ENCODE measurements around the gene KIAA0513. TPM values are rescaled to one million over a fixed set of nuclear protein-coding genes. Genes with fewer than 3 reads are reported as not detected.

KIAA0513 gene
- total RNA-seq, 1 donor = 35.1 TPM

- peaks cover 40% of the 10 kb centered on the region for H3K4me1 ChIP-seq (ENCODE audit: insufficient read depth, low read length)
- no peaks in the 10 kb centered on the region for H3K9me3 ChIP-seq (ENCODE audit: low read depth, low read length)
- peaks cover 85% of the 10 kb centered on the region for H3K79me2 ChIP-seq (ENCODE audit: insufficient read depth, low read length)
- H4K20me1 ChIP-seq (ENCODE audit: insufficient read depth, low read length) = no peaks in the 10 kb centered on the region
- H3K36me3 ChIP-seq (ENCODE audit: insufficient read depth, low read length) = peaks cover 64% of the 10 kb centered on the region
- H3K27me3 ChIP-seq (ENCODE audit: insufficient read depth, low read length) = no peaks in the 10 kb centered on the region
- no peak overlapping the region for H3K27ac ChIP-seq (ENCODE audit: low read depth, low read length)
- DNase-seq (ENCODE audit: insufficient read length, low spot score, missing footprints) = no peak
- H3K4me3 ChIP-seq (ENCODE audit: insufficient read depth, low read length) = no peak overlapping the region
- H2AFZ ChIP-seq (ENCODE audit: low read length) = no peak overlapping the region
- TF ChIP-seq CTCF (IDR thresholded peaks at IDR 0.05; ENCODE audit: extremely low read depth, low read depth, low read length) = no peak
- H3K4me2 ChIP-seq (ENCODE audit: insufficient read depth, low read length) = no peak overlapping the region
Measured at GRCh38 chr16:84989749-84990620, 37.6 kb upstream of the KIAA0513 start.

GRCh38 chr16:84990782-84991181 lies 36.8 kb upstream of the KIAA0513 start:
- no peak overlapping the region for H3K27ac ChIP-seq (ENCODE audit: low read depth, low read length)
- peaks cover 68% of the 10 kb centered on the region for H3K36me3 ChIP-seq (ENCODE audit: insufficient read depth, low read length)
- no peaks in the 10 kb centered on the region for H3K9me3 ChIP-seq (ENCODE audit: low read depth, low read length)
- H3K4me2 ChIP-seq (ENCODE audit: insufficient read depth, low read length) = no peak overlapping the region
- H4K20me1 ChIP-seq (ENCODE audit: insufficient read depth, low read length) = no peaks in the 10 kb centered on the region
- peaks cover 40% of the 10 kb centered on the region for H3K4me1 ChIP-seq (ENCODE audit: insufficient read depth, low read length)
- DNase-seq (ENCODE audit: insufficient read length, low spot score, missing footprints) = no peak
- peaks cover 87% of the 10 kb centered on the region for H3K79me2 ChIP-seq (ENCODE audit: insufficient read depth, low read length)
- H3K4me3 ChIP-seq (ENCODE audit: insufficient read depth, low read length) = no peak overlapping the region
- H3K27me3 ChIP-seq (ENCODE audit: insufficient read depth, low read length) = no peaks in the 10 kb centered on the region
- H2AFZ ChIP-seq (ENCODE audit: low read length) = no peak overlapping the region
- no peak for TF ChIP-seq CTCF (IDR thresholded peaks at IDR 0.05; ENCODE audit: extremely low read depth, low read depth, low read length)

GRCh38 chr16:84992717-84993075 lies 34.9 kb upstream of the KIAA0513 start:
- Histone ChIP-seq H3K4me3 (ENCODE audit: insufficient read depth, low read length) (no peak overlapping the region), H3K4me2 (ENCODE audit: insufficient read depth, low read length) (peak overlapping the region; percentile 39), H3K27ac (ENCODE audit: low read depth, low read length) (peak overlapping the region; percentile 93), H3K36me3 (ENCODE audit: insufficient read depth, low read length) (peaks cover 57% of the 10 kb centered on the region), H3K9me3 (ENCODE audit: low read depth, low read length) (no peaks in the 10 kb centered on the region), H4K20me1 (ENCODE audit: insufficient read depth, low read length) (no peaks in the 10 kb centered on the region), H3K4me1 (ENCODE audit: insufficient read depth, low read length) (peaks cover 36% of the 10 kb centered on the region), H3K27me3 (ENCODE audit: insufficient read depth, low read length) (no peaks in the 10 kb centered on the region), H3K79me2 (ENCODE audit: insufficient read depth, low read length) (peaks cover 85% of the 10 kb centered on the region), H2AFZ (ENCODE audit: low read length) (no peak overlapping the region)
- TF ChIP-seq CTCF (IDR thresholded peaks at IDR 0.05; ENCODE audit: extremely low read depth, low read depth, low read length) = no peak
- no peak for DNase-seq (ENCODE audit: insufficient read length, low spot score, missing footprints)

GRCh38 chr16:84993926-84994325 lies 33.7 kb upstream of the KIAA0513 start:
- DNase-seq (ENCODE audit: insufficient read length, low spot score, missing footprints) = no peak
- Histone ChIP-seq H3K27me3 (ENCODE audit: insufficient read depth, low read length) (no peaks in the 10 kb centered on the region), H4K20me1 (ENCODE audit: insufficient read depth, low read length) (no peaks in the 10 kb centered on the region), H3K4me2 (ENCODE audit: insufficient read depth, low read length) (peak overlapping the region; percentile 70), H3K36me3 (ENCODE audit: insufficient read depth, low read length) (peaks cover 46% of the 10 kb centered on the region), H3K9me3 (ENCODE audit: low read depth, low read length) (no peaks in the 10 kb centered on the region), H3K4me1 (ENCODE audit: insufficient read depth, low read length) (peaks cover 36% of the 10 kb centered on the region), H2AFZ (ENCODE audit: low read length) (no peak overlapping the region), H3K27ac (ENCODE audit: low read depth, low read length) (peak overlapping the region; percentile 93), H3K79me2 (ENCODE audit: insufficient read depth, low read length) (peaks cover 85% of the 10 kb centered on the region), H3K4me3 (ENCODE audit: insufficient read depth, low read length) (no peak overlapping the region)
- no peak for TF ChIP-seq CTCF (IDR thresholded peaks at IDR 0.05; ENCODE audit: extremely low read depth, low read depth, low read length)

Data from osteoblast (primary cell).